Raji (cell line): ENCODE measurements around the gene PDZRN4.

Experiments
- POLR2A ChIP-seq: IDR thresholded peaks from 2 replicates; pipeline ENCODE4 v1.6.1; 2011; ENCODE audit warnings: low read depth, low read length, control low read depth; ENCODE audit not compliant: insufficient read depth

PDZRN4 gene

DNA sequence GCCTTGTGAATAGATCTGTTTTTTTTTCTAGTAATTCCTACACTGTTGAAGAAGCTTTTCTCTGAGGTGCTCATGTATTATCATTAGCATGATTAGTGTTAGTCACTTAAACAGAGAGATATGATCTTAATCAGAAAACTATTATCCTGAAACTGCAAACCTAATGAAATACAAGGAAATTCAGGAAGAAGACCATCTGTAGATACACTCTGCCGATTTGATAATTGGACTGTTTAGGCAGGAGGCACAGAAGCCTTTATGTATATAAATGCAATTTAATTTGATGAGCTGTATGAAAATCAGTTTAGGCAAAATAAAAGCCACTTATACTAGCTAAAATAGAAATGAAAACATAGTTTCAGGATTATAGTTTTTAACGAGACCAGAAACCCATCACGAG, 23.3 kb downstream of the PDZRN4 start:
- TF ChIP-seq POLR2A = no peak

DNA sequence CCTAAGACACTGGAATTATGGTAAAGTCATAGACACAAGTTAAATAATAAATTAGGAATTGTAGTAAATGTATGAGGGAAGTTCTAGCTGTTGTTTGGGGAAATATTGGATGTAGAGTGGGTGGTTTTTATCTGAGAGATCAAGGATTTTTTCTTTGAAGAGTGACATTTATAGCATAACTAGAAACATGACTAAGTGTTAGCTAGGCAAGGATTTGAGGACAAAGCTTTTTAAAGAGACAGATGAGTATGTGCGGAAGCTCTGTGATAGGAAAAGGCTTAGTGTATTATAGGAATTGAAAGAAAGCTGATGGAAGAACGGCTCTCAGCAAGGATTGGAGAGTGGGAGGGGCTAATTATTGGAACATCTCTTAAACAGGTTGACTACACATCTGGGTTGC, 24.5 kb downstream of the PDZRN4 start:
- no peak for TF ChIP-seq POLR2A

DNA sequence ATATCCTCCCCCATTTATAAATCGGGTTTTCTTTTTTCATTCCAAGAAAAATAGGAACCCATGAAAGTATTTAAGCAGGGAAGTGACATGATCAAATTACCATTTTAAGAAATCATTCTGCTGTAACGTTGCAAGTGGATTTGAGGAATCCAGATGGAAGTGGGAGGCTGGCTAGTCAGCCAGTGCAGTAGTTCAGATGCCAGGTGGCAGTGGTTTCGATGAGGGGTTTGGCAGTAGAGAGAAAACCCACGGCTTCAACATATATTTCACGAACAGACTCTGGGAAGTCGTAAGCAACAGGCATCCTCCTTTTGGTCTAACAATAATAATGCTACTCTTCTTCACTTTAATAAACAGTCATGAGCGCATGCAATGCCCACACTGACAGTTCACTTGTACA, 25.0 kb downstream of the PDZRN4 start:
- no peak for TF ChIP-seq POLR2A

DNA sequence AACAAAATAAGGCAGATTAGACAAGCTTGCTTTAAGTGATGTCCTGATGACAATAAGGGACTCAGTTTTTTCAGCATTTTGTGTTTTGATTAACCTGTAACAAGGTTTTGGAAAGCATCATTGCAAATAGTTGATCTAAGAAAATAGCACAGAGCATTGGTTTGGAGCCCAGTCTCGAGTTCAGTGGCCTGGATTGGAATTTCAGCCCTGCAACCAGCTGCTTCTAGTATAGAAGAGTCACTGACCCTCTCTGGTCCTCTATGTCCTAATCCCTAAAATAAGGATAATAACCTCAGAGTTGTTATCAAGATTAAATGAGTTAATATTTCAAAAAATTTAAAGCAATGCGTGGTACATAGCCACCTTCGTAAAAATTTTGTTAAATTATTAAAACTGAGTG, 25.5 kb downstream of the PDZRN4 start:
- TF ChIP-seq POLR2A = no peak

DNA sequence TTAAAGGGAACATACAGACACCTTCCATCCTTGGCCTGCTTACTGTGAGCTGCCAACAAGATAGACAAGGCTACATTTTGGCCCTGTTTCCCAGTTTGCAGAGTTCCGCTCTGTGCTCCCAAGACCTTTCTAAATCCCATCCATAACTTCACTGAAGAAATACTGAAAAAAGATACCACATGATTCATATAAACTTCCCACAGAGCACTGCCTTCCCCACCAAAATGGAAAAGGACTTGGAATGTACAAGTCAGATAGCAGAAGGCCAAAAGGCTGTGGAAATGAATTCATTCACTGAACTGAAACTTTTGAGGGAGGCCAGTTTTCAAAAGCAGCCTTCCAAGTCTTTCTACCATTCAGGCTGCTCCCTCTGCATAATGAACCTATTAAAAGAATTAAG, 29.6 kb downstream of the PDZRN4 start:
- no peak for TF ChIP-seq POLR2A

DNA sequence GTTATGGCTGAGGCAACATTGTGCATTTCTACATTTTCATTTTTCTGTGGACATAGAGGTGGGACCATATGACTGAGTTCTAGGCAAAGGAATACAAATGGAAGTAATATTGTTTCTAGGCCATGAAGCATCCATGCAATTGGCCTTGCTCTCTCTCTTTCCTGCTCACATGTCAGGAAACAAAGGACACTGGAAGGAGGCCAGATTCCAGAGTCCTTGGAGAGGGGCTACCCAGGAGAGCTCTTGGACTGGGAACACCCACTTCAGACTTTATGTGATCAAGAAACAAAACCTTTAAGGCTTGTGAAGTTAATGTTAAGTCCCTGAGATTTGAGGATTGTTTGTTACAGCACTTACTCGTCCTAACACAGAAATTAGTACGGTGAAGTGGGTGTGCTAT, 32.8 kb downstream of the PDZRN4 start:
- no peak for TF ChIP-seq POLR2A

DNA sequence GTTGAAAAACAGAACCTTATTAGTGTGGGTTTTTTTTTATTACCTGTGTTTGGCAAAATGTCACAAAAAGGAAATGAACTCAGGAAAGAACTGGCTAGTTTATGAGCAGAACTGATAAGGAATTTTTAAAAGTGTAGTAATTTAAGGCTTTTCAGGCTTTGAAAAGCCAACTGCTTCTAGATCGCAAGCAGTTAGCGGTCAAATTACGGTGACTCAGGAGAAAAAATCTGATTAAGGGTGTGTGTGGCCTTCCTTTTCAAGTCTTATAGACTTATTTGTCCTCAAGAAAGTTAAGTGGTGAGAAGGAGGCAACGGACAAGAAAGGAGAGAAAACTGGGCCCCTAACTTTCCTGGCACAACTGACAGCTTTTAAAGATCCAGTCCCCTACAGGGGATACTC, 33.4 kb downstream of the PDZRN4 start:
- TF ChIP-seq POLR2A = no peak

DNA sequence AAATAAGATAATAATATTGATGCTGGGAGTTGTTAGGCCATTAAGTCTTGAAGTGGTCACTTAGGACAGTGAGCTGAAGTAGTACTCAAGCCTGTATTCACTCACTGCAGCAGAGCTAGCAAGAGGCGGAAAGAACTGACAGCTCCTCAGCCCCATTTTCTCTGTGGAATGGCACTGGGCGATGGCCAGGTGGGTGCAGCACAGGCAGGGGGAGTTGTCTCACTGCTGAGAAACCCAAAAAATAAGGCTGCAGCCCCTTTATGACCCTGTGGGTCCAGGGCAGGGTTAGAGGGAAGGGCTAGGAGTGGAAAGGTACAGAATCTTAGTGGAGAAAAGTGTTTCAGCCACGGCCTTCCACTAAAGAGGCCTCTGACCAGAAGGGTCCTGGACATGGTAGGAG, 35.5 kb downstream of the PDZRN4 start:
- TF ChIP-seq POLR2A = no peak

DNA sequence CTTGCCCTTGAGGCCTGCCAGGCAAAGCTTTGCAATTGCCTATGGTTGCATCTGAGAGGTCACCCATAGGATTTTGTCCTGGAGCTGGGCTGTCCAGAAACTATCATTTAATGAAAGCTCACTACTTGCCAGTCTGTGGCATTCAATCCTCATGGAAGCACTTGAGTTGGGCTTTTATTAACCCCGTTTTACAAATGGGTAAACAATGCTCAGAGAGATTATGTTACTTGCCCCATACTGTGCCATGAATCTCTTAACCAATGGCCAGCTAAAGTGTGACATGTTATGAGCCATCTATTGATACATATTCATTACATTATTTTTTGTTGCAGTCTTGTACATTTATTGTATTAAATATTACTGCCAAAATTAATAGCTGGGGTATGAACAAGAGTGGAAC, 35.9 kb downstream of the PDZRN4 start:
- no peak for TF ChIP-seq POLR2A

DNA sequence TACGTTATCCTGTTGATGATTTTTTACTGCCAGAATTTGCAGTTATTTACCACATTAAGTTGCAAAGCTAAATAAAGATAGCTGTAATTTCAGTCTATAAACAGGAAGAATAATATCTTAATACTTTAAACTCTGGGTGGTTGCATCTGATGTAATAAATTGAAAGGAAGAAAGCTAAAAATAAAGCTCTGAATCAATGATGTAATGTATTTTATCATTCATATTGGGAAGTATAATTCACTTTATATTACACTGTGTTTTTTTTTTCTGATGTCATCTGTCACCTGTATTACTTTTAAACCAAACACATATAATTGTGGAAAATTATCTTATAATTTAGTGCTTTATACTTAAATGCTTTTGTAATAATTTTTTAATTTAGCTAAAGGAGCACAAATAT, 37.1 kb downstream of the PDZRN4 start:
- TF ChIP-seq POLR2A = no peak

DNA sequence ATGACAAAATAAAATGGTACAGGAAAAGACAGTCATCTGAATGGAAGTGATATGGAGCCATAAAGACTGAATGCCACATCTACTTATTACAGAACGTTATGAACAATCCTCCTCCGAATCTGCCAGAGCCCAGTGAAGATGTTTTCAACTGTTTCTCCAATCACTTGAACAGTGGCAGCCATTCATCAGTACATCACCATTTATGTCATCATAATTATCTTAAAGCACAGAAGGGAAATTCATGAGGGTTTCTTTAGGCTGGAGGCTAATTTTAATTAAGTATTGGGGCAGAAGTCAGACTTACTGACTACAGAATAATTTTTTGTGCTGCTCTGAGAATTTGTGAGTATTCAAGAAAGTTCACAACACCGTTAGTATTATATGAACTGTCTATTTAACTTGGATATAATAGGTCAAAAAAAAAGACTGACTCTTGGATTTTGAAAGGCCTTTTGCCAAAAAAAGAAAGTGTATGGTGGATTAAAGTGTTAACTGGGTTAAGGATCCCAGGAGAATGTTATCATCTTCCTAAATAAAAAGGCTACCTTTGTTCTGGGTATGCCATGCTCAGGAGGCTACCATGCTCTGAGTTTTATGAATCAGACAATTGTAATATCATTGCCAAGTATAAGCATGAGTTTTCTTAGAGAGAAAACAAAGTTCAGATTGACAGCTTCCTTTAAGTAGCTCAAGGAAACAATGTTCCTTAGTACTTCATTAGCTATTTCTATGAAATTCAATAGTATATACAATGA, 40.1 kb downstream of the PDZRN4 start:
- no peak for TF ChIP-seq POLR2A

DNA sequence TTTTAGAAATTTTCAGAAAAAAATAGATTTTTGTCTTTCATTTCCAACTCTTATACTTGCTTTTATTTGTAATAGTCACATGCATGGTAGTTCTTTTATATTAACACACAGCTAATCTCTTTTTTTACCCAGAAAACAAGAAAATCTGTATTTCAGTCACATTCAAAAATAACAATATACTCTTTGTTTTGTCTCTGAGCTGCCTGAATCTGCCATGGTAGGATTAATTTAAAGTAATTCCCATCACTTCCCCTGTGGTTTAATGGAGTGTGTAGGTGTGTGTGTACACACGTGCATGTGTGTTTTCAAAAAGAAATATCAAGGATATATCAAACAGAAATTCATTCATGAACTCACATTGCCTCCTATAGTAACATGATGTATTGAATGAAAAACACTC, 42.6 kb downstream of the PDZRN4 start:
- TF ChIP-seq POLR2A = no peak

DNA sequence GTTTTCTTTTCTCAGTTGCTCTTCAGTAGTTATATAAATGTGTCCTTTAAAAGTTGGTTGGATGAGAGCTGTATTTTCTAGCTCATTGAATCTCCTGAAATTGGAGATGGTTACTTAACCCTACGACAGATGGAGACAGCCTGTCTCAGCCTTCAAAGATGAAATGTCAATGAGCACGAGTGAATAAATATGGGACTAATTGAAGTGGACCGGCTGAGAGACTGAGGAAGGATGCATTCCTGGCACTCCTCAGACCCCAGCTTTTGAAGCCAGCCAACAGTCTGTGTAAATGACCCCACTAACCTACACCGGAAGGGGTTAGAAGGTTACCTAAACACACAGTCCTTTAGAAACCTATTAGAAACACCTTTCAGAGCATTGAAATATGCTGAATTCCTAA, 46.6 kb downstream of the PDZRN4 start:
- TF ChIP-seq POLR2A = no peak

DNA sequence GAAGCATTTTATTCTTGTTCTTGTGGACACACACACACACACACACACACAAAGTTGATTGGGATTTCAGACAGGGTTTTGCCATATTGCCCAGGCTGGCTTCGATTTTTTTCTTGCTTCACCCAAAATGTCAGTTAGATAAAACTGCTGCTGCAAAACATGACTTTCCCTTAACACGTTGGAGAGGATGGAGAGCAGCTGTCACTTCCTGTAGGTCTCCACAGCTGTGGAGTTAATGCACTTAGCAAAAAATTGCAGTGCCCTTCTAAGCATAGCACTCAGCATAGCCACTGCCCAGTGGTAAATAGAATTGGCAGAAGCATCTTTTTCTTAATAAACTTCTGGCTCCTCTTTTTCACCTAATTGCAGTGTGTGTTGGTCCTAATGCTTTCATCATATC, 54.5 kb downstream of the PDZRN4 start:
- TF ChIP-seq POLR2A = no peak

DNA sequence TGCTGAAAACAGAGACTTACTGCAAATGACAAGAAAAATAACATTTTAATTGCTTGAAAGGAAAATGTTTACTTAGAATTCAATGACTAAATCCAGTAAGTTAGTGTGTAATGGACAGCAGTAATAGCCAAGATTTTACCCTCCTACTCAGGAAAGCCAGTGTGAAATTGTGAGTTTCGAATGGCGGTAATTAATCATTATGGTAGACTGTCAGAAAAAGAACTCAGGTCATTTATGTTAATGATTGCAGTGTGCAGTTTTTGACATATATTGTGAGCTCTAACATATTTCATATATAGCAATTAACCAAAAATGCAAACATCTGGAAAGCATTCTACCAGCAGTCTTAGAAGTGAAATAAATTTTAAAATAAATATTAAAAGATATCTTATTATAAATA, 60.3 kb downstream of the PDZRN4 start:
- TF ChIP-seq POLR2A = no peak

DNA sequence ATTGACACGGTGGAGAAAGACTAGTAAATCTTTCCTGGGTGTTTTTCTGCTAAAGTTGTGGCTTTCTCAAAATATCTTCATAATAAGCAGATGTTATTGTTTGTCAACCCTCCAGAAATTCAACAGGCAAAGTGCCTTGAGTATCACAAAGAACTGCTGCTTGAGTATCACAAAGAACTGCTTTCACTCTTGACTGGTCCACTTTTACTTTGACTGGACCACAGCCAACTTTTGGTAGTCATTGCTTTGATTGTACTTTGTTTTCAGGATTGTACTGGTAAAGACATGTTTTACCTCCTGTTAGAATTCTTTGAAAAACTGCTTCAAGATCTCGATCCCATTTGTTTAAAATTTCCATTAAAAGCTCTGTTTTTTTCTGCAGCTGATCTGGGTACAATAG, 62.6 kb downstream of the PDZRN4 start:
- no peak for TF ChIP-seq POLR2A
